Kidney (tissue), 14 donors: ENCODE data around the gene GALNT1. TPM values are rescaled to one million over a fixed set of nuclear protein-coding genes. Genes with fewer than 3 reads are reported as not detected.
"Not testable (repeated sequence)": the region's sequence is repeated elsewhere in the genome, so short reads cannot be mapped to it uniquely, and the experiment has no call there.

Experiments
- DNase-seq, 5 donors: peaks; one replicate each; pipeline ENCODE4 v3.0.0-alpha.2; 2013 to 2020
- FAIRE-seq: peaks from 2 replicates; lab custom pipeline; 2012; peaks lifted over from hg19 to GRCh38; lab: Jason Lieb, UNC
- H3K27ac ChIP-seq, 2 donors: one replicate each; pipeline ENCODE4 v1.7.0; 2013; ENCODE audit warnings: low read depth in 2 of 2, low read length in 2 of 2, inconsistent platforms in 1 of 2
- H3K27me3 ChIP-seq: one replicate; pipeline ENCODE4 v1.7.1; 2013; ENCODE audit warnings: low read length, inconsistent platforms; ENCODE audit not compliant: control insufficient read depth, insufficient read depth
- H3K36me3 ChIP-seq, 3 donors: one replicate each; pipeline versions ENCODE4 v1.7.0 to v1.7.1; 2013; ENCODE audit warnings: low read length in 3 of 3, control low read depth in 1 of 3, inconsistent platforms in 1 of 3; ENCODE audit not compliant: insufficient read depth in 3 of 3, control insufficient read depth in 2 of 3
- H3K4me1 ChIP-seq, 3 donors: one replicate each; pipeline versions ENCODE4 v1.7.0 to v1.7.1; 2013; ENCODE audit warnings: low read length in 3 of 3, inconsistent platforms in 1 of 3, low read depth in 1 of 3; ENCODE audit not compliant: control insufficient read depth in 2 of 3, insufficient read depth in 2 of 3
- H3K4me3 ChIP-seq, 3 donors: one replicate each; pipeline versions ENCODE4 v1.7.0 to v1.8.1; 2013; ENCODE audit warnings: low read length in 3 of 3, control low read depth in 1 of 3, inconsistent platforms in 1 of 3
- H3K9ac ChIP-seq, 3 donors: one replicate each; pipeline versions ENCODE4 v1.7.0 to v1.7.1; 2013; ENCODE audit warnings: low read length in 3 of 3, control low read depth in 1 of 3, inconsistent platforms in 1 of 3
- H3K9me3 ChIP-seq, 3 donors: one replicate each; pipeline versions ENCODE4 v1.7.0 to v1.7.1; 2013; ENCODE audit warnings: low read length in 3 of 3, control low read depth in 1 of 3, inconsistent platforms in 1 of 3; ENCODE audit not compliant: control insufficient read depth in 2 of 3, insufficient read depth in 1 of 3
- intact Hi-C: fragments of 100-400 bp; cut with DNase I; formaldehyde crosslinking; loops from one replicate; pipeline ENCODE4 v1.11.1; 2022
- polyA plus RNA-seq: library from polyadenylated mRNA; stranded (reverse); fragments of 350-450 nt; fragmentation: Illumina TruSeq; extraction: RNeasy Lipid Tissue Mini Kit (QIAGEN cat#74804); gene quantifications from one replicate; pipeline ENCODE4 v1.2.3, GENCODE V29; 2014; ENCODE audit warnings: low read depth, low replicate concordance; ENCODE audit not compliant: insufficient read depth
- total RNA-seq: library from RNA; stranded (reverse); fragmentation: NEBNext Ultra II Directional; extraction: Animal tissue kit (Norgen Biotek cat#: 25700); gene quantifications from one replicate; pipeline ENCODE4 v1.2.1, GENCODE V29; 2021
- TF ChIP-seq, protein P1 (sequence below): IDR thresholded peaks from 3 replicates; pipeline ENCODE4 v1.5.1; 2012; ENCODE audit warnings: mild to moderate bottlenecking, moderate library complexity, borderline replicate concordance; ENCODE audit not compliant: insufficient read depth; ENCODE audit errors: extremely low read depth
- donor health status: control.
- donor health status: control.
- donor health status: control.
- donor health status: control.
- donor health status: control.
- donor health status: DM: yes; HTN: yes; CAD: no.
- donor health status: Normal renal cell carcinoma (clear cell type).

The GALNT1 gene
- total and polyA plus RNA-seq, 2 donors from 2014 or later: 11.8 to 59.3 TPM

- intact Hi-C loops: no loop called here
- TF ChIP-seq, protein P1, sequence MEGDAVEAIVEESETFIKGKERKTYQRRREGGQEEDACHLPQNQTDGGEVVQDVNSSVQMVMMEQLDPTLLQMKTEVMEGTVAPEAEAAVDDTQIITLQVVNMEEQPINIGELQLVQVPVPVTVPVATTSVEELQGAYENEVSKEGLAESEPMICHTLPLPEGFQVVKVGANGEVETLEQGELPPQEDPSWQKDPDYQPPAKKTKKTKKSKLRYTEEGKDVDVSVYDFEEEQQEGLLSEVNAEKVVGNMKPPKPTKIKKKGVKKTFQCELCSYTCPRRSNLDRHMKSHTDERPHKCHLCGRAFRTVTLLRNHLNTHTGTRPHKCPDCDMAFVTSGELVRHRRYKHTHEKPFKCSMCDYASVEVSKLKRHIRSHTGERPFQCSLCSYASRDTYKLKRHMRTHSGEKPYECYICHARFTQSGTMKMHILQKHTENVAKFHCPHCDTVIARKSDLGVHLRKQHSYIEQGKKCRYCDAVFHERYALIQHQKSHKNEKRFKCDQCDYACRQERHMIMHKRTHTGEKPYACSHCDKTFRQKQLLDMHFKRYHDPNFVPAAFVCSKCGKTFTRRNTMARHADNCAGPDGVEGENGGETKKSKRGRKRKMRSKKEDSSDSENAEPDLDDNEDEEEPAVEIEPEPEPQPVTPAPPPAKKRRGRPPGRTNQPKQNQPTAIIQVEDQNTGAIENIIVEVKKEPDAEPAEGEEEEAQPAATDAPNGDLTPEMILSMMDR: no peak
Observed at GRCh38 chr18:35571138-35571537, 10.4 kb upstream of the GALNT1 start.

DNA sequence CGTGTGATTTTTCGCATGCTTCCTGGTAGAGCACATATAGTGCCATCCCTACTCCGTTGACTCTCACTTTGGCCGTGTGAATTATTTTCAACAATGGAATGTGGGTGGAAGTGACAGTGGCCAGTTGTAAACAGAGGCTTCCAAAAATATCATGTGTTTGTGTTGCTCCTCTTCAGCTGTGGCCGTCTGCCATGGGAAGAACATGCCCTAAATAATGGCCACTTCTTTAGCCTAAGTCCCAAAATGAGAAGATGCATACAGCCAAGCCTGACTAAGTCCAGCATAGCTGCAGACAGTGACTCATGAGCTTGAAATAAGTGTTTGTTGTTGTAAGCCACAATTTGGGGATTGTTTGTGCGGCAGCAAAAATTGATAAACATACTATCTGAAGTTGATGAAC is 8.9 kb upstream of the GALNT1 start:
- Histone ChIP-seq H3K9ac (no peak overlapping the region), H3K9me3 (no peaks in the 10 kb centered on the region), H3K27me3 (no peaks in the 10 kb centered on the region), H3K4me3 (no peak overlapping the region), H3K4me1 (no peaks in the 10 kb centered on the region), H3K36me3 (no peaks in the 10 kb centered on the region), H3K27ac (no peak overlapping the region)
- DNase-seq (no peak), FAIRE-seq (no peak)
- TF ChIP-seq, protein P1: no peak
- intact Hi-C loops: no loop called here

More at GRCh38 chr18:35571138-35571537, 10.4 kb upstream of the GALNT1 start:
- Histone ChIP-seq H3K4me3 (no peak overlapping the region), H3K9ac (no peak overlapping the region), H3K9me3 (no peaks in the 10 kb centered on the region), H3K36me3 (no peaks in the 10 kb centered on the region), H3K27ac (no peak overlapping the region), H3K27me3 (no peaks in the 10 kb centered on the region), H3K4me1 (no peaks in the 10 kb centered on the region)
- no peak for DNase-seq
- FAIRE-seq: no peak

GRCh38 chr18:35573531-35573930 is 8.0 kb upstream of the GALNT1 start:
- Histone ChIP-seq H3K9ac (no peak overlapping the region), H3K27ac (no peak overlapping the region), H3K4me1 (no peaks in the 10 kb centered on the region), H3K4me3 (no peak overlapping the region), H3K27me3 (no peaks in the 10 kb centered on the region), H3K36me3 (no peaks in the 10 kb centered on the region), H3K9me3 (no peaks in the 10 kb centered on the region)
- DNase-seq (no peak), FAIRE-seq (no peak)
- TF ChIP-seq, protein P1: no peak
- intact Hi-C loops: no loop called here

DNA sequence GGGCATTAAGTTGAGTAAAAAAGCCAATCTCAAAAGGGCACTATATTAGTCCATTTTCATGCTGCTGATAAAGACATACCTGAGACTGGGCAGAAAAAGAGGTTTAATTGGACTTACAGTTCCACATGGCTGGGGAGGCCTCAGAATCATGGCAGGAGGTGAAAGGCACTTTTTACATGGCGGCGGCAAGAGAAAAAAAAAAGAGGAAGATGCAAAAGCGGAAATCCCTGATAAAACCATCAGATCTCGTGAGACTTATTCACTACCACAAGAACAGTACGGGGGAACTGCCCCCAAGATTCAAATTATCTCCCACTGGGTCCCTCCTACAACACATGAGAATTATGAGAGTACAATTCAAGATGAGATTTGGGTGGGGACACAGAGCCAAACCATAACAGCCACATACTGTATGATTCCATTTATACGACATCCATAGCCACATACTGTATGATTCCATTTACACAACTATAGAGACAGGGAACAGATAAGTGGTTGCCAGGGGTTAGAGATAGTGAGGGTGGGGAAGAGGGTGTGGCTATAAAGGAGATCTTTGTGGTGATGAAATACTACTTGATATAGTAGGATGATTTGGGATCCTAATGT is 5.2 kb upstream of the GALNT1 start:
- H3K4me3 ChIP-seq, FAIRE-seq, H3K9me3 ChIP-seq, intact Hi-C loops, H3K9ac ChIP-seq, H3K27ac ChIP-seq, H3K4me1 ChIP-seq, H3K27me3 ChIP-seq, DNase-seq, H3K36me3 ChIP-seq: not testable (repeated sequence)
